Small intestine (tissue), 7 donors: Measurements from ENCODE around the gene CDKAL1. TPM values are rescaled to one million over a fixed set of nuclear protein-coding genes. Genes with fewer than 3 reads are reported as not detected.

Experiments
- DNase-seq, 2 donors: peaks; one replicate each; pipeline versions ENCODE4 v3.0.0 to v3.0.0-alpha.2; 2013
- FAIRE-seq: peaks from 2 replicates; lab custom pipeline; 2012; peaks lifted over from hg19 to GRCh38; lab: Jason Lieb, UNC
- H3K27ac ChIP-seq, 3 donors: one replicate each; pipeline ENCODE4 v1.5.1; 2013; ENCODE audit warnings: low read length in 2 of 3, mild to moderate bottlenecking in 2 of 3, control low read depth in 1 of 3, inconsistent platforms in 1 of 3, low read depth in 1 of 3, moderate library complexity in 1 of 3
- H3K27me3 ChIP-seq, 3 donors: one replicate each; pipeline ENCODE4 v1.6.1; 2013; ENCODE audit warnings: low read length in 3 of 3, inconsistent platforms in 1 of 3; ENCODE audit not compliant: control insufficient read depth in 3 of 3, insufficient read depth in 3 of 3
- H3K36me3 ChIP-seq, 3 donors: one replicate each; pipeline ENCODE4 v1.6.1; 2013; ENCODE audit warnings: low read length in 3 of 3, inconsistent platforms in 1 of 3, low read depth in 1 of 3, mild to moderate bottlenecking in 1 of 3, moderate library complexity in 1 of 3; ENCODE audit not compliant: control insufficient read depth in 3 of 3, insufficient read depth in 2 of 3
- H3K4me1 ChIP-seq, 3 donors: one replicate each; pipeline ENCODE4 v1.6.1; 2013; ENCODE audit warnings: low read length in 2 of 3, inconsistent platforms in 1 of 3, low read depth in 1 of 3, mild to moderate bottlenecking in 1 of 3, moderate library complexity in 1 of 3; ENCODE audit not compliant: control insufficient read depth in 3 of 3, insufficient read depth in 2 of 3
- H3K4me3 ChIP-seq, 3 donors: one replicate each; pipeline ENCODE4 v1.5.1; 2013; ENCODE audit warnings: low read length in 3 of 3, control low read depth in 1 of 3, inconsistent platforms in 1 of 3, low read depth in 1 of 3, mild to moderate bottlenecking in 1 of 3, moderate library complexity in 1 of 3
- H3K9me3 ChIP-seq, 2 donors: one replicate each; pipeline ENCODE4 v1.6.1; 2013; ENCODE audit warnings: low read depth in 1 of 2, low read length in 1 of 2; ENCODE audit not compliant: control insufficient read depth in 2 of 2, insufficient read depth in 1 of 2
- WGBS, 3 donors: extraction: QIAGEN DNeasy Blood & Tissue Kit; methylation state at CpG; one replicate each; pipeline ENCODE4 v1.1.7; 2013; 5-methylcytosine and 5-hydroxymethylcytosine counted together
- polyA plus RNA-seq, 4 donors: library from polyadenylated mRNA; stranded (reverse) in 3 of 4; unstranded in 1 of 4; fragments of 200-250 nt in 3 of 4; fragments of 120-200 nt in 1 of 4; gene quantifications; one replicate each; pipeline versions ENCODE4 v1.2.1 to v1.2.3, GENCODE V29; 2013
- donor health status: healthy with polysubstance abuse.
- donor health status: control.
- donor health status: control.
- donor health status: Bipolar disorder and iron deficiency.
- donor health status: healthy.

CDKAL1 gene
- polyA plus RNA-seq, 4 donors, result 2.4 to 10.5 (median 4.1) TPM

GRCh38 chr6:21123507-21124436 is 589.5 kb downstream of the CDKAL1 start:
- Histone ChIP-seq H3K4me1 (peaks cover 0 to 7% (median 0%) of the 10 kb centered on the region in 3 donors), H3K36me3 (no peaks in the 10 kb centered on the region), H3K4me3 (no peak overlapping the region), H3K9me3 (no peaks in the 10 kb centered on the region), H3K27ac (peak overlapping the region in 1 of 3 donors; percentile 20), H3K27me3 (no peaks in the 10 kb centered on the region)
- FAIRE-seq (no peak), DNase-seq (peak in 1 of 2 donors; percentile 73)
- WGBS, 3 donors, result 52 to 72% (median 62%) methylated on average over 4 of the region's 4 CpGs

- H3K9me3 ChIP-seq, result no peaks in the 10 kb centered on the region
Observed at GRCh38 chr6:21128601-21129000, 594.3 kb downstream of the CDKAL1 start.

GRCh38 chr6:21131406-21131805 is 597.1 kb downstream of the CDKAL1 start:
- Histone ChIP-seq H3K4me1 (no peaks in the 10 kb centered on the region), H3K9me3 (no peaks in the 10 kb centered on the region), H3K27ac (no peak overlapping the region), H3K27me3 (no peaks in the 10 kb centered on the region), H3K36me3 (no peaks in the 10 kb centered on the region), H3K4me3 (no peak overlapping the region)
- FAIRE-seq, result no peak
- WGBS, 3 donors, result 91 to 93% (median 92%) methylated on average over 3 of the region's 3 CpGs
- no peak for DNase-seq

More at GRCh38 chr6:21128601-21129000, 594.3 kb downstream of the CDKAL1 start:
- no peak for FAIRE-seq
- Histone ChIP-seq H3K27me3 (no peaks in the 10 kb centered on the region), H3K36me3 (no peaks in the 10 kb centered on the region), H3K4me3 (no peak overlapping the region), H3K4me1 (peaks cover 0 to 7% (median 0%) of the 10 kb centered on the region in 3 donors), H3K27ac (no peak overlapping the region)
- no peak for DNase-seq

GRCh38 chr6:21132446-21132845 is 598.2 kb downstream of the CDKAL1 start:
- DNase-seq (no peak), FAIRE-seq (no peak)
- Histone ChIP-seq H3K27me3 (no peaks in the 10 kb centered on the region), H3K4me1 (no peaks in the 10 kb centered on the region), H3K27ac (no peak overlapping the region), H3K9me3 (no peaks in the 10 kb centered on the region), H3K36me3 (no peaks in the 10 kb centered on the region), H3K4me3 (no peak overlapping the region)
- WGBS, 3 donors, result 66 to 85% (median 84%) methylated on average over 1 of the region's 1 CpG

- Histone ChIP-seq H3K36me3 (no peaks in the 10 kb centered on the region), H3K4me3 (no peak overlapping the region), H3K4me1 (no peaks in the 10 kb centered on the region), H3K27ac (no peak overlapping the region), H3K27me3 (no peaks in the 10 kb centered on the region), H3K9me3 (no peaks in the 10 kb centered on the region)
- DNase-seq, result no peak
- 55 to 85% (median 84%) methylated on average over 6 of the region's 6 CpGs for WGBS, 3 donors
- FAIRE-seq, result no peak
Observed at GRCh38 chr6:21132856-21133838, 598.9 kb downstream of the CDKAL1 start.

- no peak for FAIRE-seq
Observed at GRCh38 chr6:21133901-21134300, 599.6 kb downstream of the CDKAL1 start.

GRCh38 chr6:21134356-21134755 is 600.1 kb downstream of the CDKAL1 start:
- 91 to 97% (median 95%) methylated on average over 4 of the region's 4 CpGs for WGBS, 3 donors
- FAIRE-seq, result no peak

More at GRCh38 chr6:21133901-21134300, 599.6 kb downstream of the CDKAL1 start:
- Histone ChIP-seq H3K27me3 (no peaks in the 10 kb centered on the region), H3K27ac (no peak overlapping the region), H3K4me3 (no peak overlapping the region), H3K4me1 (peaks cover 0 to 3% (median 0%) of the 10 kb centered on the region in 3 donors), H3K9me3 (no peaks in the 10 kb centered on the region), H3K36me3 (no peaks in the 10 kb centered on the region)
- no peak for DNase-seq
- WGBS, 3 donors, result 73 to 90% (median 82%) methylated on average over 6 of the region's 6 CpGs

GRCh38 chr6:21135484-21136013 is 601.3 kb downstream of the CDKAL1 start:
- Histone ChIP-seq H3K4me1 (peaks cover 0 to 3% (median 0%) of the 10 kb centered on the region in 3 donors), H3K27ac (no peak overlapping the region), H3K4me3 (no peak overlapping the region), H3K9me3 (no peaks in the 10 kb centered on the region), H3K36me3 (no peaks in the 10 kb centered on the region), H3K27me3 (no peaks in the 10 kb centered on the region)
- FAIRE-seq (no peak), DNase-seq (no peak)
- WGBS, 3 donors, result 93 to 96% (median 95%) methylated on average over 7 of the region's 7 CpGs

More at GRCh38 chr6:21134356-21134755, 600.1 kb downstream of the CDKAL1 start:
- Histone ChIP-seq H3K36me3 (no peaks in the 10 kb centered on the region), H3K9me3 (no peaks in the 10 kb centered on the region), H3K4me3 (no peak overlapping the region), H3K4me1 (peaks cover 0 to 3% (median 0%) of the 10 kb centered on the region in 3 donors), H3K27me3 (no peaks in the 10 kb centered on the region), H3K27ac (no peak overlapping the region)
- DNase-seq, result no peak
